Measurements from ENCODE around the gene THRA.
A peak's percentile ranks its signal among the peaks of the same experiment; 100 is the strongest.
"Not testable (repeated sequence)": the region's sequence is repeated elsewhere in the genome, so short reads cannot be mapped to it uniquely, and the experiment has no call there.

Gene THRA

DNA sequence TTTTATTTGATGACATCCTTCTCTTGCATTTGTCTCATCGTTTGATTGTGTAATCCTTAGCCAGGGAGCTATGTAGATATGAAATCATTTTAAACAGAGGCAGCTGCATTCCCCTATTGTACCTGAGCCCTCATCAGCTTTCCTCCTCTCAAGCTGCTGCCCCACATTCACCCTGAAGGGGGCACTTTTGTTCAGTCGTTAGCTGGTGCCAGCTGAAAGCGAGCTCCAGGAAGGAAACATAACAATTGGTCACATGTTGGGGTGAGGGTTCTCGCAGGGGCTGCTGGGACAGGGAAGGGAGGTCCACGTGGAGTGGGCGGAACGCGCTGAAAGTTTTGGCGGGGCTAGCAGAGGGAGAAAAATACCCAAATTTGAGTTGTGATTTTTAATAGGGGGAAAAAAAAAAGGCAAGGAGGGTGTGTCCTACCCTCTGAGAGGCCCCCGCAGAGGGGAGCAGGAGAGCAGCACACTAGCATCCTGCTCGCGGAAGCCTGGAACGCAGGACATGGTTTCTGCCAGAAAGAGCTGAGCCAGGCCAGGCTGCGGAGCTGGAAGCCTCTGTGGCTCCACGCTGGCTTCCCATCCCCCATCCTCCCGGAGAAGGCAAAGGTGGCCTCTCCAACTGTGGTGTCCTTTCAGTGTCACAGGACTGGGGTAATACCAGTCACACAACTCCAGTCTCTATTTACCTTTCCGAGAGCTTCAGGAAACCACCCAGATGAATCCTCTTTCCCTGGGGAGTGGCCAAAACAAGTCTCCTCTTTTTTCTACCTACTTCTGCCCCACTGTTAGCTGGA lies 50.5 kb downstream of the THRA start:
- DNase-seq (ENCODE audit: low read depth in 3 of 3) = peak; percentile 70 to 89 (median 88)

DNA sequence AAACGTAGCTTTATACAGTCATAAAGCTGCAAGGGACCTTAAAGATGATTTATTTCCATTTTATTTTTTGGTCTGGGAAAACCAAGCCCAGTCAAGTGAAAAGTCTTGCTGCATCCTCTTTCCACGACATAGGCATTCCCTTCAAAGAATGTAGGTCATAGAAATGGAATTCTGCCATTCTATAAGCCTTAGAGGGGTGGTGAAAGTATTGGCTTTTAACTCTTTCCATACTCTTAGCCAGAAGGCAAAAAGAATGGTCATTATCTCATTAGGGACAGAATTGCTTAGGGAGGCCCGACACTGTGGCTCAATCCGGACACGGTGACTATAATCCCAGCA lies 51.1 kb downstream of the THRA start:
- no peak for DNase-seq (ENCODE audit: low read depth in 3 of 3)

DNA sequence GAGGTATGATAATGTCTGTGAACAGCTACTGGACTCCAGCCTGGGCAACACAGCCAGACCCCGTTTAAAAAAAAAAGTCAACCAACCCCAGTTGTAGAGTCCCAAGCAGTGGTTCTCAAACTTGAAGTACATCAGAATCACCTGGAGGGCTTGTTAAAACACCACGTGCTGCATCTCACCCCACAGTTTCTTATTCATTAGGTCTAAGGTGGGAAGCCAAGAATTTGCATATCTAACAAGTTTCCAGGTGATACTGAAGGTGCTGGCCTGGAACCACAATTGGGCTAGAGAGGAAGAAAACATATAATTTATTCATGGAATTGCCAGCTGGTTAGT lies 52.3 kb downstream of the THRA start:
- DNase-seq (ENCODE audit: low read depth in 3 of 3) = no peak

DNA sequence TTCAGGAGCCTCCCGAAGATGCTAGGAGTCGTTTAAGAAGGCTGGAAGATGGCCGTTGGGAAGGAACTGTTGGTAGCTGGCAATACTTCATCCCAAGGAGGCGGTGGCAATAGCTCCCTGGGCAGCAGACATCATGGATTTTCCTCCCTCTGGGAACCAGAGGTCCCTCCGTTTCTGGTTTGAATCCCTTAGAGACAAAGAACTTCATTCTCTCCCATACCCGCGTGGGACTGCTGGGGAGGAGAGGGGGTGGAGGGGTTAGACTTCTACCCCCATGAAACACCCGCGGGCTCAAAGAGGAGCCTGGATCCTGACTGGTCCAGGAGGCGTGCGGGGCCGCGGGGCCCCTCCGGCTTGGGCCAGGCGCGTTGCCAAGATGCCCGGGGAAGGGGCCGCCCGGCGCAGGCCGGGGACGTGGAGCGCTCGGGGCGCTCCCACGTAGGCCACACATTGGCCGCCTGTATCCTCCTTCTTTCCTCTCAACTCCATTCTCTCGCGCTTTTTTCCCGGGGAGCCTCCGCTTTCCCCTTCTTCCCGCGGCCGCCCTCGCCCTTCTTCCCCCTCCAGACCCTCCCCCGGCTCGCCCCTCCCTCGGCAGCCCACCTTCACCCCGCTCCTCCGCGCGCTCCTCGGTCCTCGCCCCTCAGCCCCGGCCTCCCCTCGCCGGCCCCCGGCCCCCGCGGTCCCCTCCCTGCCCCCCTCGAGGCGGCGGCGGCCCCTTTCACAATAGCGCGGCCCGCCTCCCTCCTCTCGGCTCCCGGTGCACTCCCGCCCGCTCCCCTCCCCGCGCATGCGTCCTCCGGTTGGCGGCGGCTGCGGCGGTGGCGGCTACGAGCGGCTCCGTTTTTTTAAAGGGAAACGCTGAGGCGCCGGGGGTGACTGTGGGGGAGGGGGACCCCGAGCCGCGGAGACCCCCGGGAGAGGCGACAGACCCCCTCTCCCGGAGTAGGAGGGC lies 58.7 kb downstream of the THRA start, which contains the start of gene MSL1:
TSS of gene MSL1 (plus strand) at position 791 of the 955 bp plus-strand sequence. CDS start 642 bp downstream, outside the sequence.
- DNase-seq (ENCODE audit: low read depth in 3 of 3) = peak; percentile 71 to 76 (median 72)

GRCh38 chr17:40122136-40122998 lies 59.6 kb downstream of the THRA start:
- DNase-seq (ENCODE audit: low read depth in 3 of 3) = no peak

- DNase-seq (ENCODE audit: low read depth in 3 of 3) = peak in 1 of 3 experiments; percentile 34
These were observed 60.4 kb downstream of the THRA start for GRCh38 chr17:40122999-40123810.

DNA sequence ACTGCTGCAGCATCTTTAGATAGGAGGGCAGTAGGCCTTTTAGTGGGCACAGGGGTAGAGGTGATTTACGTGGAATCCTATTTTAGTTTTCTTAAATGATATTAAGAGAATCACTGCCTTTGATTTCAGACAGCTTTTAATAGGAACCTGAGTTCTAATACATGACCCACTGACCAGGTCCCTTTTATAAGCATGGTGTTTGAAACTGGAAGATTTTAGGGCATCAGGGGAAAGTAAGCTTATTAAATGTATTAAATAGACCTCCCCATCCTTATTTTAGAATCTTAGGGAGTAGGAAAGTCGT lies 61.0 kb downstream of the THRA start:
- DNase-seq (ENCODE audit: low read depth in 3 of 3) = no peak

DNA sequence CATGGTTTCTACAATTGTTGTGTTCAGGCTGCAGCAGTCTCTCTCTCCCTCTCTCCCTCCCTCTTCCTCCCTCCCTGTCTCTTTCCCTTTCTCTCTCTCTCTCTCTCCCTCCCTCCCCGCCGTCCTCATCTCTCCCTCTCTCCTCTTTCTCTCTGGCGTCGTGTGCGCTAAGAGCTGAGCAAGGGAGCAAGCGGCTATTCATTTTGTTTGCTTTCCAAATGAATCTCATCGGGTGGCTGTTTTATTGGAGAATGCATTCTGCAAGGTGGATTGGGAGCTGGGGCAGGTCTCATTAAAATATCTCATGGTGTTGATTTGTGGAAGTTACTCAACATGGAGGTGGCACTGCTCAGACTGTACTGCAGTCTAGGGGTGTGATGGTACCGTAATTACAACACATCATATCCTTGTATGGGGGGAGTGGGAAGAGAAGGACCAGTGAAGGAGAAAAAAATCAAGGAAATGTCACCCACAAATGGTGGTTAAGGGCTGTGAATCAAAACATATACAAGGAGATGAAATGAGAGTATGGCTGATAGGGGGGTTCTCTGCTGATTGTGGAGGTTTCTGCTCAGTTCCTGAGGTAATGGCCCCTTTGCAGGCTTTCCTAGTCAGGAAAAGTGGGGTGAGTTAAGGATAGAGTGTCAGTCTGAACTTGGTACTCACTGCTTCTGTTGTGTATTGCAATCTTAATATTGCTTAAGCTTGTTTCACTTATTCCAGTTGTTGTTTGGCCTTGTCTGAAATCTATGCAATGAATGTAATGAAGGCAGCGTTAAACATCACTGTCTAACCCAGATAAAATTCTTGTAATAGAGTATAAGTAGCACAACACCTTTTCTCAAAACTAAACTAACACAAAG lies 61.7 kb downstream of the THRA start:
- DNase-seq (ENCODE audit: low read depth in 3 of 3) = no peak

GRCh38 chr17:40129498-40129897 lies 66.7 kb downstream of the THRA start:
- no peak for DNase-seq (ENCODE audit: low read depth in 3 of 3)

GRCh38 chr17:40130352-40131042 lies 67.7 kb downstream of the THRA start:
- DNase-seq (ENCODE audit: low read depth in 3 of 3) = no peak

GRCh38 chr17:40134184-40134583 lies 71.4 kb downstream of the THRA start:
- DNase-seq (ENCODE audit: low read depth in 3 of 3) = no peak

GRCh38 chr17:40135817-40136216 lies 73.1 kb downstream of the THRA start:
- no peak for DNase-seq (ENCODE audit: low read depth in 3 of 3)

DNA sequence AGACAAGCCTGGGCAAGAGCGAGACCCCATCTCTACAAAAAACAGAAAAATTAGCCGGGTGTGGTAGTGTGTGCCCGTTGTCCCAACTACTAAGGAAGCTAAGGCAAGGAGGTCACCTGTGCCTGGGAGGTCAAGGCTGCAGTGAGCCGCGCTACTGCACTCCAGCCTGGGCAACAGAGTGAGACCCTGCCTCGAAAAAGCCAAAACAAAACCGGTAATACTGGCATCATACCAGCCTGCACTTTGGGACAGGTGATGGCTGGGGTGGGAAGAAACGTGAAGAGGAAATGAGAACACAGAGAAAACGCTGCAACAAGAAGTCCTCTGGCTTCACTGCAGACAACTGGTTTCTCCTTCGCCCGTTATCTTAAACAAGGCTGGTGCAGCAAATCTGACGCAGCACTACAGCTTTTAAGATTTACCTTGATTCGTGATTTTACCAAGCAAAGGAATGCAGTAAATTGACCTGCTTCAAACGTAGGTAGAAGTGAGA lies 76.8 kb downstream of the THRA start:
- no peak for DNase-seq (ENCODE audit: low read depth in 3 of 3)

DNA sequence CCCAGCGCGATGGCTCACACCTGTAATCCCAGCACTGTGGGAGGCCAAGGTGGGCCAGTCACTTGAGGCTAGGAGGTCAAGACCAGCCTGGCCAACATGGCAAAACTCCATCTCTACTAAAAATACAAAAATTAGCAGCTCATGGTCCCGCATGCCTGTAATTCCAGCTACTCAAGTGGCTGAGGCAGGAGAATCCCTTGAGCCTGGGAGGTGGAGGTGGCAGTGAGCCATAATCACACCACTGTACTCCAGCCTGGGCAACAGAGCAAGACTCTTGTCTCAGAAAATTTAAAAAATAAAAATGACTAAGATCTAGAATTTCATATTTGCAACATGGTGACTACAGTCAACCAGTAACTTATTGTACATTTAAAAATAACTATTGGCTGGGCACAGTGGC lies 80.4 kb downstream of the THRA start:
- not testable (repeated sequence) for DNase-seq (ENCODE audit: low read depth in 3 of 3)

Measured in stimulated activated CD4-positive, alpha-beta T cell treated with anti-CD3 and anti-CD28 coated beads, TNF-alpha, amount 100 ng/mL, for 4 hours (primary cell).